Muscle of back (tissue), 11 donors: ENCODE measurements around the gene ITIH1. TPM values are rescaled to one million over a fixed set of nuclear protein-coding genes. Genes with fewer than 3 reads are reported as not detected.

ENCODE experiments used
- DNase-seq, 3 donors: peaks; one replicate each; pipeline versions ENCODE4 v3.0.0 to v3.0.0-alpha.2; 2013
- polyA plus RNA-seq, 10 donors: library from polyadenylated mRNA; unstranded; fragments of 120-200 nt; gene quantifications; one replicate each; pipeline ENCODE4 v1.2.1, GENCODE V29; 2013; ENCODE audit not compliant: insufficient read length in 10 of 10

The ITIH1 gene
- polyA plus RNA-seq, 10 donors = 0.19 to 0.92 (median 0.33) TPM; not detected in 7

- no peak for DNase-seq
Observed at GRCh38 chr3:52788890-52789745, 11.7 kb downstream of the ITIH1 start.

GRCh38 chr3:52789746-52790040, 12.3 kb downstream of the ITIH1 start:
- no peak for DNase-seq

- no peak for DNase-seq
Observed at GRCh38 chr3:52790337-52790736, 12.9 kb downstream of the ITIH1 start.

GRCh38 chr3:52790741-52791140, 13.3 kb downstream of the ITIH1 start:
- no peak for DNase-seq

- no peak for DNase-seq
Observed at GRCh38 chr3:52791366-52791765, 14.0 kb downstream of the ITIH1 start.

- no peak for DNase-seq
Observed at GRCh38 chr3:52791928-52792327, 14.5 kb downstream of the ITIH1 start.

- DNase-seq = no peak
Observed at GRCh38 chr3:52792413-52792812, 15.0 kb downstream of the ITIH1 start.

- DNase-seq = peak in 1 of 3 donors; percentile 35
Observed at GRCh38 chr3:52792961-52793695, 15.7 kb downstream of the ITIH1 start.

GRCh38 chr3:52793702-52794611, 16.6 kb downstream of the ITIH1 start:
- DNase-seq = peak in 1 of 3 donors; percentile 25

GRCh38 chr3:52794612-52795099, 17.3 kb downstream of the ITIH1 start, which contains the start of gene ITIH3:
Gene ITIH3 (plus strand): TSS chr3:52794796. CDS start chr3:52794804, 8 bp downstream.
- DNase-seq = no peak

- no peak for DNase-seq
Observed at GRCh38 chr3:52795298-52795900, 18.0 kb downstream of the ITIH1 start.

- no peak for DNase-seq
Observed at GRCh38 chr3:52796411-52796810, 19.0 kb downstream of the ITIH1 start.

- no peak for DNase-seq
Observed at GRCh38 chr3:52798376-52798977, 21.1 kb downstream of the ITIH1 start.

- no peak for DNase-seq
Observed at GRCh38 chr3:52798978-52799476, 21.6 kb downstream of the ITIH1 start.

- no peak for DNase-seq
Observed at GRCh38 chr3:52800079-52800478, 22.7 kb downstream of the ITIH1 start.

- no peak for DNase-seq
Observed at GRCh38 chr3:52801839-52802238, 24.4 kb downstream of the ITIH1 start.

GRCh38 chr3:52805270-52806039, 28.1 kb downstream of the ITIH1 start:
- DNase-seq = no peak

GRCh38 chr3:52809149-52809548, 31.8 kb downstream of the ITIH1 start:
- DNase-seq = no peak

GRCh38 chr3:52809662-52810377, 32.4 kb downstream of the ITIH1 start:
- DNase-seq = peak in 1 of 3 donors; percentile 11
